ENCODE data around the gene SOX18.
A peak's percentile ranks its signal among the peaks of the same experiment; 100 is the strongest.

The SOX18 gene

DNA sequence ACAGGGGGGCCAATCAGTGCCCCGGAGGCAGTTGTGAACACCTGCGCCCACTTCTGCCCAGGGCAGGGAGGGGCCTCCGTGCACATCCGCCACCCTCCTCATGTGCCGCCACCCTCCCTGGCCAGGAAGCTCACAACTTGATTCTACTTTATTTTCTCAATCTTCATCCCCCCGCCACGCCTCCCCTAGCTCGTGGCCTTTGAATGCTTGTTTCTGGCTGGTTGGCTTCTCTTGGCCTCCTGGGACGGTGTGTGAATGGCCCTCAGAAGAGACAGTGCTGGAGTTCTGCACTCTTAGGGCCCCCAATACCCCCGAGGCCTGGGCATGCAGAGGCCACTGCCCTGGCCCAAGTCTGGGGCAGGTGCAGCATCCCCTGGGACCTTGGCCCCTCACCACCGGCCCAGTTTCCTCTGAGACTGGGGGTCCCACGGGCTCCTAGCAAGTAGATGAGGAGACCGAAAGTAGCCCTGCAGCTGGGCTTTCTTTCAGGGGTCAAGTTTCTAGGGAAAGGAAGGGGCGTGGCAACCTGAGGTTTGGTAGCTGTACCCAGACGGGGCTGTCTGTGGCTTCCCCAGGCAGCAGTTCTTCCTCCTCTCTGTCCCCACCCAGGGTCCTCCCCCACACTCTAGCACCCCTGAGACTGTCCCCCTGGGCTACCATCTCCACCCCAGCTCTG is 28.6 kb upstream of the SOX18 start:
- no peaks in the 10 kb centered on the region for H3K9me3 ChIP-seq (replicated peaks in 1 of 11)
- peak overlapping the region; percentile 75 to 98 (median 88) for H3K4me3 ChIP-seq
- H4K20me1 ChIP-seq: peaks cover 27 to 61% (median 51%) of the 10 kb centered on the region in 11 experiments; a peak in 21 of 22 replicates
- peak overlapping the region; percentile 86 to 93 (median 91) for H3K9ac ChIP-seq
- H3K27ac ChIP-seq: peak overlapping the region; percentile 85 to 95 (median 92); a peak in 21 of 22 replicates
- peaks cover 61 to 93% (median 81%) of the 10 kb centered on the region in 10 experiments for H3K4me1 ChIP-seq
- TF ChIP-seq Cebpa-rat (IDR thresholded peaks at IDR 0.05): no peak
- H3K36me3 ChIP-seq: peaks cover 14 to 38% (median 33%) of the 10 kb centered on the region in 11 experiments
- peak overlapping the region; percentile 93 to 100 (median 99) for H3K4me2 ChIP-seq
- H3K27me3 ChIP-seq: peaks cover 0 to 3% (median under 1%) of the 10 kb centered on the region in 11 experiments; a peak in 5 of 22 replicates

GRCh38 chr20:64077541-64077875 is 28.1 kb upstream of the SOX18 start:
- Histone ChIP-seq H3K4me3 (peak overlapping the region; percentile 75 to 98 (median 88)), H3K4me2 (peak overlapping the region; percentile 93 to 100 (median 99))

DNA sequence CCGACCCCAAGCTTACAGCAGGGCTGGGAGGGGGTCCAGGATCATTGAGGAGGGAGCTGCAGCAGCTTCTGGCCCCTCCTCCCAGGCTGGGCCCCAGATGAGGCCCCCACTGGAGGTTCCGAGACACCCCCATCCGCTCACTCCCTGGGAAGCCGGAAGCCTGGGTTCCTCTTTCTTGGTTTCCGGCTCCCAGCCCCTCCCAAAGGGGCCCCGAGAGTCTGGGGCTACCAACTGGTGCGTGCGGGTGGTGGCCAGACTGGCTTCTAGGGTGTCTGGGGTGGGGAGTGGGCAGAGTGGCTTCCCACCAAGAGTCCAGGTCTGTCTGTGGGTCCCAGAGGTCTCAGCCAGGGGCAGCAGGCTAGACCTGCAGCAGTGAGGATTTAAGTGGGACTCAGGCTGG is 27.7 kb upstream of the SOX18 start:
- Histone ChIP-seq H3K27ac (peak overlapping the region; percentile 78 to 95 (median 92)), H3K36me3 (peaks cover 14 to 47% (median 42%) of the 10 kb centered on the region in 11 experiments), H3K27me3 (no peaks in the 10 kb centered on the region), H3K9me3 (replicated peaks in 1 of 11) (no peaks in the 10 kb centered on the region), H3K4me3 (peak overlapping the region; percentile 75 to 98 (median 88)), H4K20me1 (peaks cover 36 to 71% (median 60%) of the 10 kb centered on the region in 11 experiments; a peak in 21 of 22 replicates), H3K4me1 (peaks cover 61 to 93% (median 81%) of the 10 kb centered on the region in 10 experiments), H3K4me2 (peak overlapping the region; percentile 93 to 100 (median 99)), H3K9ac (peak overlapping the region; percentile 86 to 93 (median 91))
- no peak for TF ChIP-seq Cebpa-rat (IDR thresholded peaks at IDR 0.05)

More at GRCh38 chr20:64077541-64077875, 28.1 kb upstream of the SOX18 start:
- peaks cover 32 to 66% (median 56%) of the 10 kb centered on the region in 11 experiments; a peak in 21 of 22 replicates for H4K20me1 ChIP-seq
- H3K27ac ChIP-seq: peak overlapping the region; percentile 78 to 95 (median 92)
- H3K9me3 ChIP-seq (replicated peaks in 1 of 11): no peaks in the 10 kb centered on the region
- no peaks in the 10 kb centered on the region for H3K27me3 ChIP-seq
- peak overlapping the region; percentile 86 to 93 (median 91) for H3K9ac ChIP-seq
- peaks cover 61 to 93% (median 81%) of the 10 kb centered on the region in 10 experiments for H3K4me1 ChIP-seq
- no peak for TF ChIP-seq Cebpa-rat (IDR thresholded peaks at IDR 0.05)
- peaks cover 14 to 43% (median 38%) of the 10 kb centered on the region in 11 experiments for H3K36me3 ChIP-seq

DNA sequence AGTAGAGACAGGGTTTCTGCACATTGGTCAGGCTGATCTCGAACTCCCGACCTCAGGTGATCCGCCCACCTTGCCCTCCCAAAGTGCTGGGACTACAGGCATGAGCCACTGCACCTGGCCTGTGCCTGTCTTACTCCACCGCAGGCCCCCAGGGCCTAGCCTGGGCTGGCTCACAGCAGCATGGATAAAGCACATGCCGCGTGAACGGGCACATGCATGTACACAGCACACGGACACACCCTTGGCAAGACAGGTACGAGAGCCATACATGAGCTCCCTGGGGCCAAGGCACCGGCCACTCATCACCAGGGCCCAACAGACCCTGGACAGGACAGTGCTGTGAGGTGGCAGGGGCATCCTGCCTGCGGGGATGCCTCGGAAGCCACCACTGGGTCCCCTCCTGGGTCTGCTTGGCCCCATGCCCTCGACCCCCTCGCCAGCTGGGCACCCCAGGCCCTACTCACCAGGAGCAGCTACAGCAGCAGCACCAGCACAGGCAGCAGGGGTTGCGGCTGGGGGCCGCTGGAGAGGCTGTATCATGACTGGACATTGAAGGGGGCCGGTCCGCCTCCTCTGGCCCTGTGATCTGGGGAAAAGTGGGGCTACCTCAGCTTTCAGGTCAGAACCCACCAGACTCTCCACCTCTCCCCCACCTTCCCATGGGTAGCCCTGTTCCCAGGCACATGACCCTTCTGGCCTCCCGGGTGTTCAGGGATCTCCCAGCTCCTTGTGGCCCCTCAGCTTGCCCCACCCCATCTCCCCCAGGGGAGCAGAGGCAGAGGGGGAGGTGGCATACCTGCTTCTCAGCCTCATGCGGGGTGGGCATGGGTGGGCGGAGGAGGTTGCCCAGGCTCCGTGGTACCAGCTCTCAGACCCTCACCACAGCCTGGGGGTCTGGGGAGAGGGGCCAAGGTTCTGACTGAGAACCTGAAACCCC is 26.9 kb upstream of the SOX18 start:
- Histone ChIP-seq H3K9ac (peak overlapping the region; percentile 86 to 93 (median 91)), H3K4me3 (peak overlapping the region; percentile 75 to 98 (median 88)), H3K4me2 (peak overlapping the region; percentile 93 to 100 (median 99)), H3K9me3 (replicated peaks in 1 of 11) (no peaks in the 10 kb centered on the region), H3K27ac (peak overlapping the region; percentile 78 to 95 (median 92)), H3K4me1 (peaks cover 61 to 93% (median 81%) of the 10 kb centered on the region in 10 experiments), H3K36me3 (peaks cover 14 to 52% (median 43%) of the 10 kb centered on the region in 11 experiments), H3K27me3 (no peaks in the 10 kb centered on the region), H4K20me1 (peaks cover 44 to 78% (median 64%) of the 10 kb centered on the region in 11 experiments; a peak in 21 of 22 replicates)
- TF ChIP-seq Cebpa-rat (IDR thresholded peaks at IDR 0.05): no peak

- H3K4me3 ChIP-seq: peak overlapping the region in 5 of 10 experiments; percentile 75 to 98 (median 92); a peak in 6 of 20 replicates
- H3K9ac ChIP-seq: peak overlapping the region in 2 of 11 experiments; percentile 23 to 90; a peak in 4 of 22 replicates
- H3K27ac ChIP-seq: no peak overlapping the region
- H3K4me1 ChIP-seq: peaks cover 58 to 93% (median 81%) of the 10 kb centered on the region in 10 experiments
- no peaks in the 10 kb centered on the region for H3K27me3 ChIP-seq
- no peaks in the 10 kb centered on the region for H3K9me3 ChIP-seq (replicated peaks in 1 of 11)
- H3K36me3 ChIP-seq: peaks cover 14 to 52% (median 43%) of the 10 kb centered on the region in 11 experiments
- peak overlapping the region; percentile 93 to 100 (median 99) for H3K4me2 ChIP-seq
- H4K20me1 ChIP-seq: peaks cover 46 to 85% (median 71%) of the 10 kb centered on the region in 11 experiments; a peak in 21 of 22 replicates
- no peak for TF ChIP-seq Cebpa-rat (IDR thresholded peaks at IDR 0.05)
Measured at GRCh38 chr20:64075556-64075955, 26.1 kb upstream of the SOX18 start.

- H3K9me3 ChIP-seq (replicated peaks in 1 of 11): no peaks in the 10 kb centered on the region
- TF ChIP-seq Cebpa-rat (IDR thresholded peaks at IDR 0.05): no peak
- peaks cover 47 to 91% (median 75%) of the 10 kb centered on the region in 11 experiments; a peak in 21 of 22 replicates for H4K20me1 ChIP-seq
- peak overlapping the region in 3 of 10 experiments; percentile 75 to 92 (median 86); a peak in 2 of 20 replicates for H3K4me3 ChIP-seq
- peaks cover 56 to 93% (median 83%) of the 10 kb centered on the region in 10 experiments for H3K4me1 ChIP-seq
- peak overlapping the region; percentile 93 to 100 (median 99) for H3K4me2 ChIP-seq
- H3K36me3 ChIP-seq: peaks cover 14 to 52% (median 43%) of the 10 kb centered on the region in 11 experiments
- H3K27ac ChIP-seq: no peak overlapping the region
- peak overlapping the region in 1 of 11 experiments; percentile 23; a peak in 2 of 22 replicates for H3K9ac ChIP-seq
- H3K27me3 ChIP-seq: no peaks in the 10 kb centered on the region
Measured at GRCh38 chr20:64074963-64075362, 25.5 kb upstream of the SOX18 start.

- H3K36me3 ChIP-seq: peaks cover 14 to 52% (median 43%) of the 10 kb centered on the region in 11 experiments
- no peaks in the 10 kb centered on the region for H3K9me3 ChIP-seq (replicated peaks in 1 of 11)
- no peak for TF ChIP-seq Cebpa-rat (IDR thresholded peaks at IDR 0.05)
- peak overlapping the region; percentile 93 to 100 (median 99) for H3K4me2 ChIP-seq
- peak overlapping the region in 2 of 10 experiments; percentile 40 to 86; a peak in 4 of 20 replicates for H3K4me3 ChIP-seq
- peak overlapping the region in 8 of 11 experiments; percentile 14 to 69 (median 31); a peak in 3 of 22 replicates for H3K9ac ChIP-seq
- H3K27ac ChIP-seq: no peak overlapping the region
- peaks cover 56 to 100% (median 89%) of the 10 kb centered on the region in 10 experiments for H3K4me1 ChIP-seq
- H4K20me1 ChIP-seq: peaks cover 49 to 95% (median 81%) of the 10 kb centered on the region in 11 experiments; a peak in 21 of 22 replicates
- H3K27me3 ChIP-seq: no peaks in the 10 kb centered on the region
Measured at GRCh38 chr20:64074184-64074789, 24.8 kb upstream of the SOX18 start.

Data from BLaER1 treated with 17β-estradiol and CSF1 and Interleukin-3, amounts not matched to agents 10 nM and 100 nM (cell line).